Stimulated activated naive B cell treated with anti-CD40 and anti-IgM and Interleukin-4, amounts not matched to agents 10 μg/mL and 1 μg/mL and 100 μg/mL, for 72 hours (primary cell): ENCODE data around the gene CNOT6L.

Experiments
- ATAC-seq, 2 donors: fragments of 150-1000 bp; cut with Tn5 transposase; replicated peaks; 2 replicates each; pipeline ENCODE4 v1.10.0; 2021; ENCODE audit warnings: moderate library complexity in 1 of 2
- DNase-seq: peaks from one replicate; pipeline ENCODE4 v3.0.0; 2021
- H3K27ac Mint-ChIP-seq: one replicate; pipeline ENCODE4 v1.8.0; 2022; ENCODE audit warnings: mild to moderate bottlenecking, mixed read lengths
- H3K27me3 Mint-ChIP-seq, 2 donors: one replicate each; pipeline ENCODE4 v1.8.0; 2022; ENCODE audit warnings: mixed read lengths in 2 of 2
- H3K36me3 Mint-ChIP-seq, 2 donors: one replicate each; pipeline ENCODE4 v1.8.0; 2022; ENCODE audit warnings: mixed read lengths in 2 of 2, mild to moderate bottlenecking in 1 of 2
- H3K4me1 Mint-ChIP-seq, 2 donors: one replicate each; pipeline ENCODE4 v1.8.0; 2022; ENCODE audit warnings: mixed read lengths in 2 of 2, mild to moderate bottlenecking in 1 of 2
- H3K4me3 Mint-ChIP-seq, 2 donors: one replicate each; pipeline ENCODE4 v1.8.0; 2022; ENCODE audit warnings: mild to moderate bottlenecking in 2 of 2, mixed read lengths in 2 of 2, moderate library complexity in 1 of 2
- H3K9me3 Mint-ChIP-seq, 2 donors: one replicate each; pipeline ENCODE4 v1.8.0; 2022; ENCODE audit warnings: mixed read lengths in 2 of 2, mild to moderate bottlenecking in 1 of 2

Gene CNOT6L

DNA sequence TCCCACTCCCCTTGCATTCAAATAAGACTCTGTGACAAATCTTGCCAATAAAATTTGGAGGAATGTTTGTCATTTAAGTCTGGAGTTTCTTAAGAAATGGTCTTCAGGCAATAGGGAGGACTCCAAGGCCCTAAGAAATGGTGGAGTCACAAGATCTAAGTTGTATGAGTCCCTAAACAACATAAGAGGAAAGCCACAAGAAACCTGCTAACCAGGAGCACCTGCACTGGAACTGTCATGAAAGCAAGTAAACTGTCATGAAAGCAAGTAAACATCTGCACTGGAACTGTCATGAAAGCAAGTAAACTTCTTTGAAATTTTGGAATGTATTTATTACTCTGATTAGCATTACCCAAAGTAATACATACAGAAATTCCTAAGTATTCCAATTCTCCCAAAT is 3.5 kb downstream of the CNOT6L start:
- Mint-ChIP-seq H3K27ac (no peak overlapping the region), H3K27me3 (no peaks in the 10 kb centered on the region), H3K9me3 (no peaks in the 10 kb centered on the region), H3K4me3 (no peak overlapping the region), H3K36me3 (peaks cover 8 to 19% of the 10 kb centered on the region in 2 donors), H3K4me1 (peaks cover 28 to 60% of the 10 kb centered on the region in 2 donors)
- ATAC-seq (no peak), DNase-seq (no peak)

DNA sequence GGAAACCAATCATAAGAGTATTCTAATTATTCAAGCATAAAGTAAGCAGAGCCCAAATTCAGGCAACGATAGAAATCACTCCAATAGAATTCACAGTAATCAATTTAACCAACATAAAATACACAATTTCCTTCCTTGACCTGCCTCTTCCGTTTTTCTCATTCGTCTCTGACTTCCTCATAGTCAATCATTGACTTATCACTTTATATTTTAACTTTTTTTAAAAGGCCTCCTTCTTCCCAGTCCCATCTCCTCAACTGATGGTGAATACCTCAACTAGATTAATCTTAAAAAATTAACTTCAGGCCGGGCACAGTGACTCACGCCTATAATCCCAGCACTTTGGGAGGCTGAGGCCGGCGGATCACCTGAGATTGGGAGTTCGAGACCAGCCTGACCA is 13.3 kb downstream of the CNOT6L start:
- no peak overlapping the region for H3K4me3 Mint-ChIP-seq

DNA sequence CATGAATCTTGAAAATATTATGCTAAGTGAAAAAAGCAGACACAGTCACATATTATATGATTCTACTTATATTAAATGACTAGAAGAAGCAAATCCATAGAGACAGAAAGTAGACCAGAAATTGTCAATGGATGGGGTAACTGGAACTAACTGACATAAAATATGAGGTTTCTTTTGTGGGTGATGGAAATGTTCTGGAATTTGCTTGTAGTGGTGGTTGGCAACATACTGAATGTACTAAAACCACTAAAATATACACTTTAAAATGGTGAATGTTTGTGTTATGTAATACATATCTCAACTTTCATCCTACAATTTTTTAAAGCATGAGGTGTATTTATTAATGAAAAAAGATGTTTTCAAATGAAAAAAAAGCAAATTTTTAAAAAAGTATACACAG is 14.7 kb downstream of the CNOT6L start:
- no peak overlapping the region for H3K27ac Mint-ChIP-seq
- no peak overlapping the region for H3K4me3 Mint-ChIP-seq
- H3K4me1 Mint-ChIP-seq: peaks cover 27 to 65% of the 10 kb centered on the region in 2 donors
- H3K9me3 Mint-ChIP-seq: peaks cover 0 to 2% of the 10 kb centered on the region in 2 donors
- no peak for ATAC-seq
- peaks cover 2 to 18% of the 10 kb centered on the region in 2 donors for H3K36me3 Mint-ChIP-seq
- no peaks in the 10 kb centered on the region for H3K27me3 Mint-ChIP-seq
- no peak for DNase-seq

More for the DNA sequence above, 13.3 kb downstream of the CNOT6L start:
- ATAC-seq: no peak
- no peak for DNase-seq
- H3K9me3 Mint-ChIP-seq: peaks cover 0 to 2% of the 10 kb centered on the region in 2 donors
- H3K27me3 Mint-ChIP-seq: no peaks in the 10 kb centered on the region
- H3K27ac Mint-ChIP-seq: peak overlapping the region; percentile 20
- peaks cover 6 to 23% of the 10 kb centered on the region in 2 donors for H3K36me3 Mint-ChIP-seq
- H3K4me1 Mint-ChIP-seq: peaks cover 26 to 66% of the 10 kb centered on the region in 2 donors

DNA sequence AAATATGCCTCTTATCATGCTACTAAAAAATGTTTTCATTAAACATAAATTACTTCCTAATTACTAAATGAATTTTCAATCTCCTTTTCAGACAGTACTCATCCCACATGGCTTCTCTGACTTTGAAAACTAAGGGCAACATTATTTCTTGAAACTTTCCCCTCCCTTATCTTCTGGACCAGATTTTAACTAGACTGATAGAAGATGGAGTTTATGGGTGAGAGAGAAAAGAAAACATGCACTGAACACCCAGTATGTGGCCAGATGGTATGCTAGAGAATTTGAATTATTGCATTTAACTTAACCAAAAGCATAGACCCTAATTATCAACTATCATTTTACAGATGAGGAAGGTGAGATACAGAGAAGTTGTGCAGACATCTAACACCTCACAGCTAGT is 16.8 kb downstream of the CNOT6L start:
- Mint-ChIP-seq H3K36me3 (peaks cover 5 to 22% of the 10 kb centered on the region in 2 donors), H3K4me1 (peaks cover 26 to 64% of the 10 kb centered on the region in 2 donors), H3K27me3 (no peaks in the 10 kb centered on the region), H3K9me3 (peaks cover 0 to 2% of the 10 kb centered on the region in 2 donors), H3K27ac (no peak overlapping the region), H3K4me3 (no peak overlapping the region)
- ATAC-seq (no peak), DNase-seq (no peak)

DNA sequence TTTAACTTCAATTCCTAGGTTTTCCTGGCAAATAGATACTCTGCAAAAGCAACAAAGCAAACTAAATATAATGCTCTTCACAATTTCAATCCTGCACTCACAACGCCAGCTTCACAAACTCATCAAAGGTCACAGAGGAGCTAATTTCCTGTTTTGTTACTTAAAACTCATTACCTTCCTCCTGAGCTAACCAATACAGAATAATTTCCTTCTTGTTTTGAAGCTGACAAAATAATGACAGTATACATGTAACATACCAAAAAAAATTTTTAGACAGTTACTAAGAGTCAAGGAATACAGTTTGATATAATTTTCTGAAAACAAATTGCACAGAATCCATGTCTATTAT is 17.9 kb downstream of the CNOT6L start:
- ATAC-seq (peak; percentile 68 to 74), DNase-seq (no peak)
- H3K4me1 Mint-ChIP-seq: peaks cover 22 to 62% of the 10 kb centered on the region in 2 donors
- peaks cover 3% of the 10 kb centered on the region in 2 donors for H3K9me3 Mint-ChIP-seq
- peak overlapping the region; percentile 51 for H3K27ac Mint-ChIP-seq
- no peaks in the 10 kb centered on the region for H3K27me3 Mint-ChIP-seq
- peaks cover 10 to 22% of the 10 kb centered on the region in 2 donors for H3K36me3 Mint-ChIP-seq
- peak overlapping the region; percentile 46 to 62 for H3K4me3 Mint-ChIP-seq

DNA sequence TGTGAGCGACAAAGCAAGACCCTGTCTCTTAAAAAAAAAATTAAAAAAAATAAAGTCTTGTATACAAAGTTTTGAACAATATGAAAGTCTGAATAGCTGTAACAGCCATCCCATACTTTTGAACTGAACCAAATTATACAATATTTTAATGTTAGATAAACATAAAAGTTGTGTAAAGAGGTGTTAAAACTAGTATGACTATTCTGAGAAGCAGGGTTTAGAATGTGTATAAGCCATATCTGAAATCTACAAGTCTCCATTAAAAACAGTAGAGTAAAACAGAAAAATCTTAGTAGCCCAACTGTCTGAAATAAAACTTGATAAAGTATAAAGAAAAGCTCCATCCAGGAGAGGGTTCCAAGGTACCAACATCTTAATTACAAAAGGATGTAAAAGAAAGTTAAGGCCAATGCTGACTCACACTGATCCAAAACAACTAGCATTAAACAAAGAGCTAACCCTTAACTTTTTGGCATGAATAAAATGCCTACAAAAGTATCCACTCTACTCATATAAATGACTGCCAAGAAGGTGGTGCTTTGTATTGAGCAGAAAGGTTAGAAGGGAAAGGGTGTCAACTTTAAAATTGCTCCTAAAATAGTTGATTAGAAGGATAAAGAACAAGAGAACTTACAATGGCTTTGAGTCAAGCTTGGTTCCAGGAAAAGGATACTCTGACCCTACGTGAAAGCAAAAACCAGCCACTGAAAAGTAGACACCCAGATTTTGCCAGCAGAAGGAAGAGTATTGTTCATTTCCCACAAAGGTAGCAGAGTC is 18.5 kb downstream of the CNOT6L start:
- DNase-seq: no peak
- Mint-ChIP-seq H3K27me3 (no peaks in the 10 kb centered on the region), H3K9me3 (peaks cover 4 to 5% of the 10 kb centered on the region in 2 donors), H3K36me3 (peaks cover 11 to 20% of the 10 kb centered on the region in 2 donors), H3K4me1 (peaks cover 18 to 58% of the 10 kb centered on the region in 2 donors), H3K4me3 (peak overlapping the region; percentile 46 to 62), H3K27ac (peak overlapping the region; percentile 51)
- peak; percentile 27 to 29 for ATAC-seq

DNA sequence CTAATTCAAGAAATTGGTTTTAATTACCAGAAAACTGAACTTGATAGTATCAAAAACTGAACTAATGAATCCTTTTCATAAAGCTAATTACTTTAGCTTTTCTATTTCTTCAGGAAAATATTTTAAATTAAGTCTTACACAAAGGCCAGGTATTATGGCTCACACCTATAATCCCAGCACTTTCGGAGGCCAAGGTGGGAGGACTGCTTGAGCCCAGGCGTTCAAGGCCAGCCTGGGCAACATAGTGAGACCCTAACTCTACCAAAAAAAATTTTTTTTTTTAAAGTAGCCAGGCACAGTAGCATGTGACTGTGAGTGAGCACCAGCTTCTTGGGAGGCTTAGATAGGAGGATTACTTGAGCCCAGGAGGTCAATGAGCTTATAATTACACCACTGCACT is 19.1 kb downstream of the CNOT6L start:
- H3K27ac Mint-ChIP-seq: no peak overlapping the region
- peaks cover 15 to 26% of the 10 kb centered on the region in 2 donors for H3K36me3 Mint-ChIP-seq
- no peak overlapping the region for H3K4me3 Mint-ChIP-seq
- H3K4me1 Mint-ChIP-seq: peaks cover 19 to 58% of the 10 kb centered on the region in 2 donors
- ATAC-seq (no peak), DNase-seq (no peak)
- no peaks in the 10 kb centered on the region for H3K27me3 Mint-ChIP-seq
- peaks cover 7 to 8% of the 10 kb centered on the region in 2 donors for H3K9me3 Mint-ChIP-seq

DNA sequence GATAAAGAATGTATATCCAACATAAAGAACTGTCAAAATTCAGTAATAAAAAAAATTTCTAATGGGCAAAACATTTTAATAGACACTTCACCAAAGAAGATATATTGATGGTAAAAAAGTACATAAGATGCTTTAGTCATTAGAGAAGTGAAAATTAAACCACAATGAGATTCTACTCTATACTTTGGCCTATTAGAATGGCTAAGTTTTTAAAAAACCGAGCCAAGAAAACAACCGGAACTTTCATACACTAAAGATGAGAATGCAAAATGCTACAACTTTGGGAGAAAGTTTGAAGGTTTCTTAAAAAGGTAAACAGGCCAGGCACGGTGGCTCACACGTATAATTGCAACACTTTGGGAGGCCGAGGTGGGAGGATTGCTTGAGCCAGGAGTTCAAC is 20.8 kb downstream of the CNOT6L start:
- peak overlapping the region; percentile 25 for H3K27ac Mint-ChIP-seq
- no peak for ATAC-seq
- no peaks in the 10 kb centered on the region for H3K27me3 Mint-ChIP-seq
- no peak overlapping the region for H3K4me3 Mint-ChIP-seq
- H3K4me1 Mint-ChIP-seq: peaks cover 21 to 52% of the 10 kb centered on the region in 2 donors
- peaks cover 7 to 8% of the 10 kb centered on the region in 2 donors for H3K9me3 Mint-ChIP-seq
- no peak for DNase-seq
- H3K36me3 Mint-ChIP-seq: peaks cover 17 to 28% of the 10 kb centered on the region in 2 donors

DNA sequence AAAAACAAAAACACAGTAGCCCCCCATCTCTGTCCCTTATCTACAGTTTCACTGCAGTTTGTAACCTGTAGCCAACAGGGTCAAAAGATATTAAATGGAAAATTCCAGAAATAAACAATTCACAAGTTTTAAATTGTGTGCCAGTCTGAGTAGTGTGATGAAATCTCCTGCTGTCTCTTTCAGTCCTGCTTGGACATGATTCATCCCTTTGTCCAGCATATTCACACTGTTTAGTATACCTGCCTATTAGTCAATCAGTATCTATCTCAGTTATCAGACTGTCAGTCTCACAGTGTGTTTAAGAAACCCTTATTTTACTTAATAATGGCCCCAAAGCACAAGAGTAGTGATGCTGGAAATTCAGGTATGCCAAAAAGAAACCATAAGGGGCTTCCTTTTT is 21.9 kb downstream of the CNOT6L start:
- Mint-ChIP-seq H3K4me1 (peaks cover 21 to 53% of the 10 kb centered on the region in 2 donors), H3K27me3 (no peaks in the 10 kb centered on the region), H3K4me3 (no peak overlapping the region), H3K9me3 (peaks cover 7 to 8% of the 10 kb centered on the region in 2 donors), H3K36me3 (peaks cover 17 to 28% of the 10 kb centered on the region in 2 donors), H3K27ac (no peak overlapping the region)
- ATAC-seq: no peak
- DNase-seq: no peak

DNA sequence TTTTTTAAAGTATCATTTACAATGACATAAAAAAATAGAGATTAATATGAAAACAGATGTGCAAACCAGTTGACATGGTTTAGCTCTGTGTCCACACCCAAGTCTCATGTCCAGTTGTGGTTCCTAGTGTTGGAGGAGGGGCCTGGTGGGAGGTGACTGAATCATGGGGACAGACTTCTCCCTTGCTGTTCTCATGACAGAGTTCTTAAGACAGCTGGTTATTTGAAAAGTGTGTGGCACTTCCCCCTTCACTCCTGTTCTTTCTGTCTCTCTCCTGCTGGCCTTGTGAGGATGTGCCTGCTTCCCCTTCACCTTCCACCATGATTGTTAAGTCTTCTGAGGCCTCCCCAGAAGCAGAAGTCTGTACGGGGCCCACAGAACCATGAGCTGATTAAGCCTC is 23.8 kb downstream of the CNOT6L start:
- no peak overlapping the region for H3K27ac Mint-ChIP-seq
- DNase-seq (no peak), ATAC-seq (no peak)
- H3K9me3 Mint-ChIP-seq: peaks cover 7 to 8% of the 10 kb centered on the region in 2 donors
- H3K4me3 Mint-ChIP-seq: no peak overlapping the region
- H3K27me3 Mint-ChIP-seq: no peaks in the 10 kb centered on the region
- H3K36me3 Mint-ChIP-seq: peaks cover 17 to 28% of the 10 kb centered on the region in 2 donors
- peaks cover 13 to 42% of the 10 kb centered on the region in 2 donors for H3K4me1 Mint-ChIP-seq

DNA sequence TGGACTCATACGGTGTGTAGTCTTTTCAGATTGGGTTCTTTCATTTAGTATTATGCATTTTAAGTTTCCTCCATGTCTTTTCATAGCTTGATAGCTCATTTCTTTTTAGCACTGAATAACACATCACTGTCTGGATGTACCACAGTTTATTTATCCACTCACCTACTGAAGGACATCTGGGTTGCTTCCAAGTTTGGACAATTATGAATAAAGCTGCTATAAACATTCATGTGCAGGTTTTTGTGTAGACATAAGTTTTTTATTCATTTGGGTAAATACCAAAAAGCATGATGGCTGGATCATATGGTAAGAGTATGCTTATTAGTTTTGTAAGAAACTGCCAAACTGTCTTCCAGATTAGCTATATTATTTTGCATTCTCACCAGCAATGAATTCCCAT is 29.0 kb downstream of the CNOT6L start:
- no peaks in the 10 kb centered on the region for H3K27me3 Mint-ChIP-seq
- no peak for ATAC-seq
- no peaks in the 10 kb centered on the region for H3K9me3 Mint-ChIP-seq
- H3K36me3 Mint-ChIP-seq: peaks cover 6 to 16% of the 10 kb centered on the region in 2 donors
- peaks cover 17 to 33% of the 10 kb centered on the region in 2 donors for H3K4me1 Mint-ChIP-seq
- no peak for DNase-seq
- H3K4me3 Mint-ChIP-seq: no peak overlapping the region
- no peak overlapping the region for H3K27ac Mint-ChIP-seq

DNA sequence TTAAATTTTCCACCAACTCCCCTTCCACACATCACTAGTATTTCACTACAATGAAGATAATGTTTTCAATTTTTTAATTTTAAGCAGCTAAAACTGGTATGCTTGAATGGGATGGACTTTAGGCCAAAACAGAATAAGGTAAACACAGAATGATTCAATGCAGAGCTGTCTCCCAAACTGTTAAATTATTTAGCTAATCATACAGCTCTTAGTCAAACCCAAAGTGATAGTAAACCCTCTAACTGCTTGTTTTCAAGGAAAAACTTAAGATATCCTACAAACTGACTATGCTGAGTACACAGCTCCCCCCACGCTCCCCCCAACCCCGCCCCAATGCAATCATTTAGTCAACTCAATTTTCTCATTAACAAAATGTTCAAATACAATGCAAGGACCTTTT is 30.2 kb downstream of the CNOT6L start:
- DNase-seq (no peak), ATAC-seq (no peak)
- Mint-ChIP-seq H3K27ac (no peak overlapping the region), H3K27me3 (no peaks in the 10 kb centered on the region), H3K4me3 (no peak overlapping the region), H3K4me1 (peaks cover 24 to 39% of the 10 kb centered on the region in 2 donors), H3K36me3 (peaks cover 4 to 14% of the 10 kb centered on the region in 2 donors), H3K9me3 (no peaks in the 10 kb centered on the region)

DNA sequence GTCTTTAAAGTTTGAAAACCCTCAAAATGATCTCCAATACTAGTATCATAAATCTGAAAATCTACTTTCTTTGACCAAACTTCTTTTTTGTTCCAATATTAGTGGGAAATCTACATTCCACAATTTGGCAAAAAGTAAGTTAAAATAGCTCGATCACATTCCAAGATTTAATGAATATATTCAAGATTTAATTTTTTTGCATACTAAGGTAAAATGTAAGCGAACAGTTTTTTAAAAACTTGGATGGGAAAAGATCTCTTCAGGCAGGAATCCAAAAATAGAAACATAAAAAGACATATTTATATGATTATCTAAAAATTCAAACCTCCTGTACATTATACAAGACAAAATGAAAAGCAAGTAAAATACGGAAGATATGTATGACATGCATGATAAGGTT is 31.2 kb downstream of the CNOT6L start:
- Mint-ChIP-seq H3K27ac (no peak overlapping the region), H3K4me1 (peaks cover 25 to 39% of the 10 kb centered on the region in 2 donors)

DNA sequence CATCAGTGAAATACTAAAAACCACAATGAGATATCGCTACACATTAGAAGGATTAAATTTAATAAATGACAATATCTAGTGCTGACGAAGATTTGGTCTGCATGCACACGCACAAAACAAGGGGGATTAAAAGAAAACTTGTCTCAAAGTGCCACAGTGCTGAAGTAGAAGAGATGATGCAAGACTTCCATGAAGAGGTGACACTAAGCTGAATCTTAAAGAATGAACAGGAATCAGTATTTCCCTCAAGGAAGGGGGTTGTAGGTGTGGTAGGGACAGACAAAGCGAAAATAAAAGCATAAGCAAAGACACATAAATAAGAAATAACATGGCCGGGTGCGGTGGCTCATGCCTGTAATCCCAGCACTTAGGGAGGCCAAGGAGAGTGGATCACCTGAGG is 33.5 kb downstream of the CNOT6L start:
- H3K4me3 Mint-ChIP-seq: no peak overlapping the region
- no peak overlapping the region for H3K27ac Mint-ChIP-seq
- no peaks in the 10 kb centered on the region for H3K27me3 Mint-ChIP-seq
- H3K9me3 Mint-ChIP-seq: no peaks in the 10 kb centered on the region
- no peak for DNase-seq
- peaks cover 4 to 14% of the 10 kb centered on the region in 2 donors for H3K36me3 Mint-ChIP-seq
- no peak for ATAC-seq
- H3K4me1 Mint-ChIP-seq: peaks cover 29 to 48% of the 10 kb centered on the region in 2 donors

More for the DNA sequence above, 31.2 kb downstream of the CNOT6L start:
- no peaks in the 10 kb centered on the region for H3K27me3 Mint-ChIP-seq
- no peak for ATAC-seq
- H3K9me3 Mint-ChIP-seq: no peaks in the 10 kb centered on the region
- H3K4me3 Mint-ChIP-seq: no peak overlapping the region
- DNase-seq: no peak
- H3K36me3 Mint-ChIP-seq: peaks cover 4 to 14% of the 10 kb centered on the region in 2 donors

DNA sequence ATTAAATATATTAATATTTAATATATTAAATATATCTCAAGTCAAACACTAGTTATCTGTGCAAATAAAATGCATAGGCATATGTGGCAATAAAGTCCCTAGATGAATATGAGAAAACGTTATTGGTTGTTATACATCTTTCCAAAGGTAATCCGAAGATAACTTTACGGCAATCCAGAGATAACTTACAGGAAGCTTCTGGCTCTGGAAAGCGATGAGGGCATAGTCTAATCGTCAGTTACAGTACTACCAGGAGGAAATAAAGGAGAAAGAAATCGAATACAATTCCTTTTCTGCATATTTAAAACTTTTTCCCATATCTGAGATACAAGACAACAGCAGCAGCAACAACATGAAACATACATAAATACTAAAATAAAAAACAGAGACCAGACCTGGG is 35.3 kb downstream of the CNOT6L start:
- H3K4me3 Mint-ChIP-seq: no peak overlapping the region
- H3K4me1 Mint-ChIP-seq: peaks cover 27 to 48% of the 10 kb centered on the region in 2 donors
- no peak overlapping the region for H3K27ac Mint-ChIP-seq
- ATAC-seq (no peak), DNase-seq (no peak)
- H3K9me3 Mint-ChIP-seq: no peaks in the 10 kb centered on the region
- H3K36me3 Mint-ChIP-seq: peaks cover 4 to 11% of the 10 kb centered on the region in 2 donors
- H3K27me3 Mint-ChIP-seq: no peaks in the 10 kb centered on the region
